HG02885 (cell line): ENCODE data around the gene ACSL1.
"Not testable (repeated sequence)": the region's sequence is repeated elsewhere in the genome, so short reads cannot be mapped to it uniquely, and the experiment has no call there.

Source experiments
- ATAC-seq: cut with Tn5 transposase; IDR thresholded peaks from one replicate; pipeline ENCODE4 v1.9.1; 2021; ENCODE audit warnings: mild to moderate bottlenecking; ENCODE audit not compliant: unreplicated experiment, poor library complexity

ACSL1 gene

DNA sequence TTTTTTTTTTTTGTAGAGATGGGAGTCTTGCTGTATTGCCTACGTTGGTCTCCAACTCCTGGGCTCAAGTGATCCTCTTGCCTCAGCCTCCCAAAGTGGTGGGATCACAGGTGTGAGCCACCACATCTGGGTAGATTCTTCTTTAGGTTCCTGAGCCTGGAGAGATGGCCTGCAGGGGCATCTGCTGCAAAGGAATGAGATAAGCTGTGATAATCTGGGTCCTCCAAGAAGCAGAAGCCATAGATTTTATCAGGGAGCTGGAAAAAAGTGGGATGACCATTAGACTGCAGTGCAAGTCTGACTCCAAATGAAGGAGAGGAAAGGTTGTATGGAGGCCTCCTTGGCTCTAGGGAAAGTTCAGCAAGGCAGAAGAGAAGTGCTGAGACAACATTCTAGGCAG lies 19.0 kb upstream of the ACSL1 start:
- ATAC-seq = no peak

DNA sequence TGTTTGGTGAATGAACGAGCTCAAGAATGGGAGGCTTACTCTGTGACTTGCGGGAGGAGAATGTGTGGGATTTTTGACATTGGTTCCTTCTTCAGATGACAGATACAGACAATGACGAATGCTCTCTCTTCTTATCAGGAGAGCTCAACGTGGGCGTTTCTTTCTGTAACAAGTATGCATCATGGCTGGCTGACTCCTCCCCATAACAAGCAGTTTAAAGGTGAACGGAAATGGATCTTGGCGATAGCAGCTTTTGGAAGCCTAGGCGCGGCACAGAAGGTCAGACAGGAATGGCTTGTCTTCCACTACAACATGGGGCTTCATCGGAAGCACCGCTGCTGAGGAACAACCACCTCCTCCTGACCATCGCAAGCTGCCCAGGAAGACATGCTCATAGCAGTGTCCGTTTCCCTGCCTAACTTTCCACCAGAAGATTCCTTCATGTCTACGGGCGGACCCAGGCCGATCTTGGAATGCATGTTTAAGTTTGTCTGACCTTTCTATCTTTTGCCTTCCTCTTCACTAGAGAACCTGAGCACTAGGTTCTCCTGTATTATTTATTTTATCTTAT lies 18.3 kb upstream of the ACSL1 start:
- ATAC-seq = no peak

DNA sequence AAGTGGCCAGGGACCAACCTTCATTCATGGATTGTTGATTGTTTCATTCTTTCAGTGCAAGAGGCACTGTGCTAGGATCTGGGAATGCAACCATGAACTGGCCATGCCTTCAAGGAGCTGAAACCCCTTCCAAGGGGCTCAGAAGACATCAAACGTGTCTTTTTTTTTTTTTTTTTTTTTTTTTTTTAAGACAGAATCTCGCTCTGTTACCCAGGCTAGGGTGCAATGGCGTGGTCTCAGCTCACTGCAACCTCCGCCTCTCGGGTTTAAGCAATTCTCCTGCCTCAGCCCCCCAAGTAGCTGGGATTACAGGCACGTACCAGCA lies 13.3 kb upstream of the ACSL1 start:
- ATAC-seq = not testable (repeated sequence)

DNA sequence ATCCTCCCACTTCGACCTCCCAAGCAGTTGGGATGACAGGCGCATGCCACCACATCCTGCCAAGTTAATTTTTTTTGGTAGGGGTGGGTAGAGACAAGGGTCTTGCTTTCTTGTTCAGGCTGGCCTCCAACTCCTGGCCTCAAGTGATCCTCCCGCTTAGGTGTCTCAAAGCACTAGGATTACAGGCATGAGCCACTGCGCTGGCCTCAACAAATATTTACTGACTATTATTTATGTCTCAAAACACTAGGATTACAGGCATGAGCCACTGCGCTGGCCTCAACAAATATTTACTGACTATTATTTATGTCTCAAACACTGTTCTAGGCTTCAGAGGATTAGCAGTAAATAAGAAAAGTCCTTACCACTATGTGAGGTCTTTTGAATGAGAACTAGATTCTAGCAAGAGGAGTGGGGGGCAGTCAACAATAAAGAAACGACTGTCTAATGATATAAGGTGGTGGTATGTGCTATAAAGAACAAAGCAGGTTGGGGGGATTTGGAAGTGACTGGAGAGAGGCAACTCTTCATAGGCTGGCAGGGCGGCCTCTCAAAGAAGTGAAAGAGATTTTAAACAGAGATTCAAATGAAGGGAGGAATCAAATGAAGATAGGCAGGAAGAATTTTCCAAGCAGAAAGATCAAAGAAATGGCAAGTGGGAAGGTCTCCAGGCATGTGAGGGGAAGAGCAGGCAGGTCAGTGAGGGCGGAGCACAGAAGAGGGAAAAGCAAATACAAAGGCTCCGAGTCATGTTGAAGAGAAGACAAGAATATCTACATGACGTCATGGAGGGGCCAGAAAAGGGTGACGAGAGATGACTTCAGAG lies 12.7 kb upstream of the ACSL1 start:
- no peak for ATAC-seq

DNA sequence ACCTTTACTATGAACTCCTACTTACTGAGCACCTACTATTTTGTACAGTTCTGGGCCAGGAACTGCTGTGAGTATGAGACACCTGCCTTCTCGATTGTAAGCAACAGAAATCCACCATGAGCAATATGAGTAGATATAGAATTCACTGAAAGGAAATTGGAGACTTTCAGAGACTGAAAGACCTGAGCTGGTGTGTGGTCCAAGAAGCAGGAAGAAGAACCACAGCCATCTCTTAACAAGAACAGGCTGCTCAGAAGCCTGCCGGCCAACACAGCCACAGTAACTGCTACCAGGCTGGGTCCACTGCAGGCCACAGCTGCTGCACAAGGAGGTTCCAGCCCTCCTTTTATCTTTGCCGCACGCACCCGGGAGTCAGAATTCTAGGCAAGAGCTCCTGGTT lies 10.8 kb upstream of the ACSL1 start:
- no peak for ATAC-seq

DNA sequence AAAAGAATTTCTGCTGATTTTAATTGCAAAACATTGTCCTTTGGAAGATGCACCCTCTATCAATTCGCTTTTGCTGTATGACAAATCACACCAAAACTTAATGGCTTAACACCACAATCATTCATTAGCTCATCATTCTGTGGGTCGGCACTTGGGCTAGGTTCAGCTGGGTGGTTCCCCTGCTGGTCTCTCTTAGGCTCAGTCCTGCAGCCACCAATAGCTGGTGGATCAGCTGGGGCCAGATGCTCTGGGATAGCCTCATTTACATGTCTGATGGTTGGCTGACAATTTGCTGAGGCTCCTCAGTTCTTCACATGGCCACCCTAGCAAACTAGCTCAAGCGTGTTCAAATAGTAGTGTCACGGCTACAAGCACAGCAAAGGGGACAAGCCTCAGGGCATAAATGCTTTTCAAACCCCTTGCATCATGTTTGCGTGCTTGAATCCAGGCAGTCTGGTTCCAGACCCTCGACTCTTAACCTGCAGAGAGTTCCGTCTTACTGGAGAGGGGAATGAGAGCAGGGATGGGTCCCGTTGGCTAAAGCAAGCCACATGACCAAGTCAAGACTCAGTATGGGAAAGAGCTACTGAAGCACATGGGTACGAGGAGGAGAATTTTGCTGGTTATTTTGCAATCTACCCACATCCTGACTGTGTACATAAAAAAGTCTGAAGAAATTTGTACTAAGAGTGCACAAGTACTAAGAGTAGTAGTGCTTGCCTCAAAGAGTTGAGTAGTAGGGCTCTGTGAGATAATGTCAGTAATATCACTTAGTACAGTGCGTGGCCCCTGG lies 7.5 kb upstream of the ACSL1 start:
- no peak for ATAC-seq

DNA sequence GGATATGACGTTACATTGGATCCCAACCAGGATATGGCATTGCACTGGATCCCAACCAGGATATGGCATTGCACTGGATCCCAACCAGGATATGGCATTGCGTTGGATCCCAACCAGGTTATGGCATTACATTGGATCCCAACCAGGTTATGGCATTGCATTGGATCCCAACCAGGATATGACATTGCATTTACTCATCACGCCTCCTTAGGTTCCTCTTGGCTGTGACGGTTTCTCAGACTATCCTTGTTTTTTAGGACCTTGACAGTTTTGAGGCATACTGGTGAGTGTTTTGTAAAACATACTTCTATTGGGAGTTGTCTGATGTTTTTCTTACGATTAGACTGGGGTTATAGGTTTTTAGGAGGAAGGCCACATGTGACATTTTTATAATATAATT lies 5.4 kb upstream of the ACSL1 start:
- ATAC-seq = no peak

DNA sequence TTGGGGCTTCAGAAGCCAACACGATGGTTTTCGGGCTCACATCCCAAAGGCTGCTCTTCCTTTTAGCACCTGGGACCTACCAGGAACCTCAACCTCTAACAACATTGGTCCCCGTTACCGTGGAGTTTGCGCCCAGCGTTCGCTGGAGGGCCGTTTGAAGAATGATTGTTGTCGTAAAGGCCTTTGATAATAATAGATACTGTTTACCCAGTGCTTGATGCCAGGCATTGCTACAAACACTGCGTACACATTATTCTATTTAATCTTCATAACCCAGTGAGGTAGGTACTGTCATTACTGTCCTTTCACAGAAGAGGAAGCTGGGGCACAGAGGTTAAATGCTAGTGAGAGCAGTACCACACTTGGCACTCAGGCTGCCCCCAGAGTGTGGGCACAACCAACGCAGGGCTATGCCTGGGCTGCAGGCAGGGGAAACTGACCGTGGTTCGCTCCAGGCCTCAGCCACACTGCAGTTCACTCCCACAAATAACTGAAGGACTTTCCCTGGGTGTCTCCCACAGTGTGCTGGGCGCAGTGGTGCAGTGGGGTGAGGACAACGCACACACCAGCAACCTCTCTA lies 1.0 kb upstream of the ACSL1 start:
- peak; percentile 1 for ATAC-seq

DNA sequence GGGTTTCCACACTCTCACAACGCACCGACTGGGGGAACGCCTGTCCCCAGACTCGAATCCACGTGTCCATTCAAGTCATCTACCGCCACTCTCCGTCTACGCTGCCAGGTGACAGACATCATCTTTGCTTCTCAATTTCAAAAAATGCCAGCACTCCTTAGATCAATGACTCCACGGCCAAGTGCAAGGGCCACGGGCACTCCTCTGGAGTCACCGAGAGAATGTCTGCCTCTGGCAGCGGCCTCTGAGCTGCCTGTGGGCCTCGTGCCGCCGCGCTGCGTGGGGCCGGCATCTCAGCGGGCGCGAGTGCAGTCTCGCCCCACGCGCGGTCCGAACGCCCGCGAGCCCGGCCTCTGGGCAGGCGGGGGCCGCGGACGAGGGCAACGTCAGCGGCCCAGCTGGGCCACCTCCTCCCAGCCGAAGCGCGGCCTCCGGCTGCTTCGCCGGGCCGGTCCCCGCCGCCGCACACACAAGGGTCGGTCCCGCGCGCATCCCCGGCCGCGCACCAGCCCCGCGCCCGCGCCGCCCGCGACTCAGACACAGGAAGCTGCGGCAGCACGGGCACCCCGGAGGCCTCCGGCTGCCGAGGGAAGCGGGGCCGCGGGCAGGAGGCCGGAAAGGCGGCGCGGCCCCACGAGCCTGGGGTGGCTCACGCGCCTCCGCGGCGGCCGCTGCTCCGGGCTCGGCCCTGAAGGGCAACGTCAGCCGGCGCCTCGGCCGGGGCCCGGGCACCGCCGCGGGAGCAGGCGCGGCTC lies 450 bp downstream of the ACSL1 start:
- peak; percentile 27 for ATAC-seq

DNA sequence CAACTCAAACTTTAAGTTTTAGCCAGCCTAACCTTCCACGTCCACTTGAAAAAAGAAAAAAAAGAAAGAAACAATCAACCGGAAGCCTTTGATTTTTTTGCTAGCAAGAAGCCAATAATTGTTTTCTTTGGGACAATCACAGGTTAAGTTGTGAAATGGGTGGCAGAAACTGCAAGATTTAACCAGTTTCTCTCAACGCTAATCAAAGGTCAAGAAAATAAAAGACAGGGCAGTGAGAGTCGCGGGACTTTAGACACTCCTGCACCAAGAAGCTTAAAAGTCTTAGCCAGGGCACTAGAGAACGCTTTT lies 1.0 kb downstream of the ACSL1 start:
- no peak for ATAC-seq

DNA sequence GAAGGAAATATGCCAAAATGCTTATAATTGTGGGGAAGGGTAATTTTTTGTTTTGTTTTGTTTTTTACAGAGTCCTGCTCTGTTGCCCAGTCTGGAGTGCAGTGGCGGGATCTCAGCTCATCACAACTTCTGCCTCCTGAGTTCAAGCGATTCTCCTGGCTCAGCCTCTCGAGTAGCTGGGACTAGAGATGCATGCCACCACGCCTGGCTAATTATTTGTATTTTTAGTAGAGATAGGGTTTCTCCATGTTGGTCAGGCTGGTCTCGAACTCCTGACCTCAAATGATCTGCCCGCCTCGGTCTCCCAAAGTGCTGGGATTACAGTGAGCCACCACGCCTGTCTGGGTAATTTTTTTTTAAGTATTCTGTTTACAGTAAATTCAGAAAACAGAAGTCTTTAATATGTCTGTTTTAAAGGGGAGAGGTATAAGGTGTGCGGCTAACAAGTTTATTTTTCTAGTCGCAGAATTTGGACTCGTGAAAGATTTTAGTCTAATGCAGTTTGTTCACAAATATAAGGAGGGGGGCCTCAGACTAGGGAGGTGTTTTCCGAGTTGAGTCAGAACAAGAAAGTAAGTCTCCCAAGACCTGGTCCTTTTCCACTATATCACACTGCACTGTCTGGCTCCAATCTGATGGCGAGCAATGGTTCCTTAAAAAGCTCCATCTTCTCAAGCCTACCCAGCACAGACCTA lies 1.5 kb downstream of the ACSL1 start:
- peak; percentile 13 for ATAC-seq

DNA sequence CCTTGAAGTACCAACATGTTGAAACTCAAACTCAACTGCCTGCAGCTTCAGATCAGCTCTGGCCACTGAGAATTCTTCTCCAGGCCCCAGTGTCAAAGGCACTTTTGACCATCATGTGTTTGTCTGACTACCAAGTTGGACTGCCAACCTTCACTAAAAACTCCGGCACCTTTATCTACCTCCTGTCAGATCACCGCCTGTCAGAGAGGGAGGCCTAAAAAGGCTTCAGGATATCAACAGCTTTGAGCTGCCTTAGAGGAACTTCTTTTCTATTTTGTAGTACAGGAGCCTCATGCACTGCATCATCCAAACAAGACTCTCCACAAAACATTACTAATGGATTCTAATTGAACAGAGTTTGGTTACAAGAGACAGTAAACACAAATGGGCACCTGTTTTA lies 2.8 kb downstream of the ACSL1 start:
- no peak for ATAC-seq

DNA sequence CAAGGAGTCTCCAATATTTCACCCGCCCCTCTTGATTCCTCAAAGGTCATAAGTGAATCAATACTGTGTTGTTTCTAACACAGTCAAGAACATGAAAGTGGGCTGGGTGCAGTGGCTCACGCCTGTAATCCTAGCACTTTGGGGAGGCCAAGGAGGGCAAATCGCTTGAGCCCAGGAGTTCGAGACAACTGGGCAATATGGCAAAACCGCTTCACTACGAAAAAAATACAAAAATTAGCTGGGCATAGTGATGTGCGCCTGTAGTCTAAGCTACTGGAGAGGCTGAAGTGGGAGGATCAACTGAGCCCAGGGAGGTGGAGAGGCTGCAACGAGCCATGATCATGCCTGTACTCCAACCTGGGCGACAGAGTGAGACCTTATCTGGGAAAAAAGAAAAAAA lies 3.4 kb downstream of the ACSL1 start:
- ATAC-seq = no peak

DNA sequence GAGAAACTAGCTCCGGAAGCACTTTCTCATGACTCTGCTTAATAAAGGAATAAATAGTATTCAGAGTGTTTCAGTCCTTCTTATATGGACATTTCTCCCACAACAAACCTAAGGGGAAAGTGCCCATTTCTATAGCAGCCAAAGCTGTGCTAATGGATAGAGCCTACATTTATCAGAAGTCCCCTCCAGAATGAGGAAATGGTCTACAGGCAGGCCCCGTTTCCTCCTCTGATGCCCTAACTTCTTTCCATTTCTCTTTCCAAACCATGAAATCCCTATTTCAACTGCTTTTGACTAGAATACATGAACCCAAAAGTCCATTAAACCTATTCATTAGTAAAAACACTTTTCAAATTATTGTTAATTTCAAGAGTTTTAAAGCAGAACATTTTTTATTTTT lies 4.5 kb downstream of the ACSL1 start:
- no peak for ATAC-seq

DNA sequence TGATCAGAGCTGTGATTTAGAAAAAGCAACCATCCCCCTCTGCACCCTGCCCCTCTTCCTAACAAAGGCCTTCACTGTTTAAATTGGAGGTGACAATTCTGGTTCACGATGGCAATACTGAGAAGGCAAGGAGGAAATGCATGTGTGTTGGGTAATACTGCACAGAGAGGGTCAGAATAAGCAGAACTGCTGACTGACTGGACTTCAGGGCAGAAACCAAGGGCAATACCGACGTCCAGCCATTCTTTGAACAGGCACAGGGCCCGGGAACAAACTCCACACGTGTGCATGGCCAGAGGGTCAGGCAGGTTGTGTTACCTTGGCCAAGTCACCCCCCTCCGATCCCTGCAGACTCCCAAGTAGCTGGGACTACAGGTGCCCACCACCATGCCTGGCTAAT lies 6.0 kb downstream of the ACSL1 start:
- ATAC-seq = no peak

DNA sequence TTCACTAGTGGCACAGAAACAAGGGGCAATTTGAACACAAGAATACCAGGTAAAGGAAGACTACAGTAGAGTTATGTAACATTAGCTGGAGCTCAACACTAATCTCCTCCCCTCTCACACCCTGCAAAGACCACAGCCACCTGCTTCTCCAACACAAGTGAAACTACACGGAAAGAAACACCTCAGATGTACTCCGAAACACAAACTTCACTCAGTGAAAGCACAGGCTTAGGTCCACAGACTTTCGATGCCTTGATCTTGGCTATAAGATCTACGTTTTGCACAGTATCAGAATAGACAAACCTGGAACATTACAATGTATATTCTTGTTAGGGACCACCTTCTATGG lies 7.6 kb downstream of the ACSL1 start:
- peak; percentile 48 for ATAC-seq

DNA sequence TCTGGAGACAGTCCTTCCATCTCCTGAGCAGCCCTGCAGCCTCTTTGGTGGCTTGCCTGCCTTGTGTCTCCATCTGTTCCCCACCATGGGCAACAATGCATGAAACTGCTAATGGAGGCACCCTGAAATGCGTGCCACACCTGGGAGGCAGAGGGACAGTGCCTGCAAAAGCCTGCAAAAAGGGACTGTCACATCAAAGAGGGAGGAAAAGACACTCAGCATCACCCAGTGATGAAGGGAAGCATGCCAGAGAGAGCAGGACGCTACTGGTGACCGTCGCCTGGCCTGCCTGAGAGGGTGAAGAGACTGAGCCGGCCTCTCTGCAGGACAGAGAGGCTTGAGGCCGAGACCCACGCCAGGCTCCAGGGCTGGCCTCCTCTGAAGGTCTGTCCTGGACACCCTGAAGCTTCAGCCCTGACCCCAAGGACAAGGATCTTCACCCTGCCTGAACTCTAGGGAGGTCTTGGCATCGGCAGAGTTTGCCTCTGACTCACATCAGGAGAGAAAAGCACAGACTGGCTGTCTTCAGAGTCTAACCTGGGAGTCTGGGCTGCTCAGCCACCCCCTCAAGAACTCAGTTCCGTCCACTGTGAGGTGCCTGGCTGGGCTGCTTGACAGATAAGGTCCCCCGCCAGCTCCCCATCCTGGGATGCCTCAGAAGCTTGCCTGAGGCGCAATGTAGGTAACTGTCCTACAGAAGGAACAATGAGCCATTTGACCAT lies 8.1 kb downstream of the ACSL1 start:
- peak; percentile 4 for ATAC-seq

DNA sequence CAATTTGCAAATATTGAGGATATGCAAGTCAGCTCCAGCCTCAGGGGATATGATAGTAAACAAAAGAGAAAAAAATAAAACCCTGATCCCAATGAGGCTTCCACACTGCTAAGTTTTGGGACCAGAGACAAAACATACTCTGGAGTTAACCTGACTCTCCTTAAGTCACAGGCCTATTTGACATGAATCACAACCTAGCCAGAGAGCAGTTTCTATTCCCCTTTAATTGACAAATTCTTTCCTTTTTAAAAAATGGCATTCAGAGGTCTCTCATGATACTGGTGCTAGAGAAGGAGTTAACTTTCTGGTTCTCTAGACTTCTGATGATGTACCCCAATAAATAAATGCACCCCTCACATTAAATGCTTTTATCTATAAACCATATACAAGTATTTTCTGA lies 8.8 kb downstream of the ACSL1 start:
- no peak for ATAC-seq

DNA sequence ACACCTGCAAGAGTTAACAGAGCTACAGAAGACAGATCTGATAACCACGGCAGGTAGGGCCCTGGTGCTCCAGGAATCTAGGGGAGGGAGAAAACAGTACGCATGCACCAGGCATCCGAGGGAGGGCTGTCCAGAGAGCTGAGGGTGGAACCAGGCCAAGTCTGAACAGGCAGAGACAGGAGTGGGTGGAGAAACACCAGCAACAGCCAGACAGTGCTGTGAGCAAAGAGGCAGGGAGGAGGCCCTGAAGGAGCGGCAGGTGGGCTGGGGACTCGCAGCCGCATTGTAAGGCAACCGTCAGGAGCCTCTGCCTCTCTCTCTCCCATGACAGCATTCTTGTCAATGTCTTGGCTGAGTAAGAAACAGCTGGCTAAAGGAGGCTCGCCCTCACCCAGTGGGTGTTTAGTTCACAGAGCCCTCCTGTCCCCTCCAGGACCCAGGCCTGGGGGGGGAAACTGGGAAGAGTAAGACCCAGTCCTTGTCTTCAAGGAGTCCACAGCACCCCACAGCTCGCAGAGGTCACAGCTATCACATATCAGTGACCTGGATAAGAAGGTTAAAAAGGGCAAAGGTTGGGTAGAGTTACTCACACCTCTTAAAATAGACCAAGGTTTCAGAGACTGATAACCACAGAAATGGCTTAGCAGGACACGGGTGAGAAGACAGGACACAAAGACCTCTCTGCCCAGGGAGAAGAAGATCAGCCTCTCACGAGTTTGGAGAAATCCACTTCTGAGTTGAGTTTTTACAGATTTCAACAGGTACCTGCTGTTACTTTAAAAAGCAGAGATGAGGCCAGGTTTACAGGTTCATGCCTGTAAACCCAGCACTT lies 10.5 kb downstream of the ACSL1 start:
- peak; percentile 74 for ATAC-seq
